NCI-H69 (cell line): ENCODE measurements around the gene FIS1.

Source experiments
- DNase-seq: peaks from one replicate; lab custom pipeline; 2025; lab: John Stamatoyannopoulos, UW

FIS1 gene

DNA sequence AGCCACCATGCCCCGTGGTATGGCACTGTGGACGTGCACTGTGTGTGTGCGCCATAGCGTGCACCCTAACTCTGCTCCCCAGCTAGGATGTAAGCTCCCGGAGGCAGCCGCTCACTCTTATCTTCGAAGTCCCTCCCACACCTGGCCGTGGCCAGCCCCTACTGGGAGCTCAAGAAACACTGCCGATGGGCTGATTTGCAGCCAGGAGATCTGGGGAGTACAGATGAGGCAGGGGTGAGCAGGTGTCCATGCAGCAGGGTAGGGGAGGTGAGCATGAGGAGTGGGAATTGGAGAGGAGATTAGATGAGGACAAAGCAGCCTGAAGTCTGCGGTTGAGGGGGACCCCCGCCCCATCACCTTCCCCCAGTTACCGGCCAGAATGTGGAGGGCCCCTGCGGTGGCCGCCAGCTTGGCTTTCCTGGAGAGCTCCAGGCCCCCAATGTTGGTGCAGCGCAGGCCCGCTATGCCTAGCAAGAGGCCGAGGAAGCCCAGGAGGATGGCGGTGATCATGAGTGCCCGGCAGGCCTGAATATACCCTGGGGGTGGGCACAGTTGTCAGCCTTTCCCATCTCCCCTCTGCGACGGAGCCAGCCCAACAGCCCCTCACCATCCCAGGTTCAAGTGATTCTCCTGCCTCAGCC, 10.9 kb downstream of the FIS1 start:
- no peak for DNase-seq

DNA sequence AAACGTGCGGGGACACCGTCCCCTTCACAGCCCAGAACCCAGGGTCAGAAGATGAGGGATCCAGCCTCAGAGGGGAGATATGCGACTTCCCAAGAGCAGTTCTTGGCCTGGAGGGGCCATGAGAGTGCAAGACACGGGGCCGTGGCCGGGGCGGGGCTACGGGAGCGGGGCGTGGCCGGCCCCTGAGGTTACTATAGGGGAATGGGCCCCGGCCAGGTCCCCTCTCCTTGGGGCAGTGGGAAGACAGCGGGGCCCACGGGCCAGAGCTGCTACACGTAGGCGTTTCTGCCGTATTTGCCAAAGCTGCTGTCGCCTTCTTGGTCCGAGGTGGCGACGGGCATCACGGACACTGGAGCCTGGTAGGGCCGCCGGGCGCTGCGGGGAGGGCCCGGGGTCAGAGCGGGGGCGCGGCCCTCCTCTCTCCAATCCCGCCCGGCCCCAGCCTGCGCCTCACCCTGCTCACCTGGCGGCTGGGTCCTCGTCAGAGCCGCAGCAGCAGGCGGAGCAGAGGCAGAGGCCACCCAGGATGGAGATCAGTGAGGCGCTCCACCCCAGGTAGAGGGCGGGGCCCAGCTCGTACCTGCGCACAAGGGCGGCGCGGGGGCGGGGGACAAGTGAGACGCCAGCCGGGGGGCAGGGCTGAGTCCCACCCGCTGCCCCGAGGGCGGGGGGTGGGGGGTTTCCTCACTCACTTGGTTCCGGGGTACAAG, 12.6 kb downstream of the FIS1 start:
- peak; percentile 80 for DNase-seq

DNA sequence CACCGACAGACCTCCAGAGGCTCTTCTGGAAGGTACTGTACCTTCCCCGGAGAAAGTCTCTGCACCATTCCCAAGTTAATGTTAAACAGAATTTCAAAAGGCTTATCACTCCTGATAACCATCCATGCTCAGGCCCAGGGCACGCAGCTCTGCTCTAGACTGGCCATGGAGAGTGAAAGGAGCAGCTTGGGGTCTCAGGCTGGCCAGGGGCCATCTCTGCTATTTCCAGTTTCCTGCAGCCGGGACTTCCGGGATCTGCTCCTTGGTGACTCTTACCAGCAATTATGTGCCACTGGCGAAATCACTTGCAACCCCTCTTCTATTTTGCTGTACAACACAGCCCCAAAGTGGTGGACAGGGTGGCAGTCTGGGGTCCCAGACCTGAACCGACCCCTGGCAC, 13.2 kb downstream of the FIS1 start:
- DNase-seq, result no peak

DNA sequence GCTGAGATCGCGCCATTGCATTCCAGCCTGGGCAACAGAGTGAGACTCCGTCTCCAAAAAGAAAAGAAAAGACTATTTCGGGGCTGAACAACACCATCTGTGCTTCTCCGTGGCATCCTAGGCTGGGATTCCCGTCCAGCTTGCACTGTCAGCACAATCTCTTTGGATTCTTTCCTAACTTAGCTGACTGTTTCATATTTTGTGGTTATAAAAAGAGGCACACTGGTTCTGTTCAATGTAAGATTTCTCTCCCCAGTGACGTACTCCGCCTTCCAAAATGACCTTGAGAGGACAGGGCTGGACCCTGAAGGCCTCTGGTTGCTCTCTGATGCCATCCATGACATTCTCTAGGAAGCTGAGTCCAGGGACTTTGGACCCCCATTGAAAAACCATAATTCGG, 18.2 kb downstream of the FIS1 start:
- no peak for DNase-seq

DNA sequence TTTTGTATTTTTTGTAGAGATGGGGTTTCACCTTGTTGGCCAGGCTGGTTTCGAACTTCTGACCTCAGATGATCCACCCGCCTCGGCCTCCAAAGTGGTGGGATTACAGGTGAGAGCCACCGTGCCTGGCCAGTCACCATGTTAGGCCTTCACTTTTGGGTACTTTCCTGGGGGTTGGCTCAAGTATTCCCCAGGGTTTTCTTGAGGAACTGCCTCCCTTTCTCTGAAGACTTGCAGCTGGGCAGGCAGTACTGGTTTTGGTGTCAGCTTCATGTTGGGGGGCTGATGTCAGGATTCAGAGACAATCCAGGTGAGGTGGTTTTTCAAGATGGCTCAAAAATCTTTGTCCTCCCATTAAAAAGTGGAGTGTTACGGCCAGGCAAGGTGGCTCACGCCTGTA, 19.2 kb downstream of the FIS1 start:
- no peak for DNase-seq

DNA sequence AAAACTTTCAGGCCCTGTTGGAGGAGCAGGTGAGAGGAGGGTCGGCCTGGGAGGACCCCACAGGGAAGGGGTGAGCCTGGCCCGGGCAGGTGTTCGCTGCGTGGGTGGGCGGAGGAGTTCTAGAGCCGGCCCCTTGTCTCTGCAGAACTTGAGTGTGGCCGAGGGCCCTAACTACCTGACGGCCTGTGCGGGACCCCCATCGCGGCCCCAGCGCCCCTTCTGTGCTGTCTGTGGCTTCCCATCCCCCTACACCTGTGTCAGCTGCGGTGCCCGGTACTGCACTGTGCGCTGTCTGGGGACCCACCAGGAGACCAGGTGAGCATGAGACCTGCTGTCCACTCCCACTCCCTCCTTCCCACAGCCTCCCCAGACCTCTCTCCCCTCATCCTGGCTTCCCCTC, 21.4 kb downstream of the FIS1 start:
- DNase-seq, result no peak

- DNase-seq, result no peak
Observed at GRCh38 chr7:101222275-101222830, 22.5 kb downstream of the FIS1 start.

- no peak for DNase-seq
Observed at GRCh38 chr7:101220295-101220694, 24.6 kb downstream of the FIS1 start.

DNA sequence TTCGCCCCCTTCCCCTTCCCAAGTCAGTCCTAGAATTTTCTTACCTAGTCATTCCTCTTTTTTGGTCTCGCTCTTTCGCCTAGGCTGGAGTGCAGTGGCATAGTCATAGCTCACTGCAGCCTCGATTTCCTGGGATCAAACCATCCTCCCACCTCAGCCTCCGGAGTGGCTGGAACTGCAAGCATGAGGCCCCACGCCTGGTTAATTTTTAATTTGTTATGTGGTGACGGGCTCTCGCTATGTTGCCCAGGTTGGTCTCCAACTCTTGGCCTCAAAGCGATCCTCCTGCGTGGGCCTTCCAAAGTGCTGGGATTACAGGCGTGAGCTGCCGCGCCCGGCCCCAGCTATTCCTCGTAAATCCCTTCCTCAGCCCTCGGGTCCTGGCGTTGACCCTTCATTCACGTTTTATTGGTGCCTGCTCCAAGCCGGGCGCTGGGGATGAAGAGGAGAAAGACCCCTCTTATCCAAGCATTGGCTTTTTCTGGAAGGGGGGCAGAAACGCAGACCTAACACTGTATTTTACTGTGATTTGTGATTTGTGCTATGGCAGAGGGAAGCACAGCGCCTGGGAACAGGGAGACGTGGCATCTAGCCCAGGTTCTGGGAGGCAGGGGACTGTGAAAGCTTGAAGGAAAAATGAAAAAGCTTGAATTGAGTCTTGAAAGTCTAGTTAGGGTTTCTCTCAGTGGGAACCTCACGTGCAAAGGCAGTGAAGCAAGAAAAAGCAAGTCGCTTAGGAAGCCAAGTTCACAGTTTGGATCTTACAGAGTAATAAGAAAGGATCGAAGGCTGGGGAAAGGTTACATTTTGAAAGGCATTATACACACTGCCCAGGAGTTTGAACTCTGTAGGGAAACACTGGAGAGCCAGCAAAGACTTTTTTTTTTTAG, 26.4 kb downstream of the FIS1 start:
- DNase-seq, result peak; percentile 37

DNA sequence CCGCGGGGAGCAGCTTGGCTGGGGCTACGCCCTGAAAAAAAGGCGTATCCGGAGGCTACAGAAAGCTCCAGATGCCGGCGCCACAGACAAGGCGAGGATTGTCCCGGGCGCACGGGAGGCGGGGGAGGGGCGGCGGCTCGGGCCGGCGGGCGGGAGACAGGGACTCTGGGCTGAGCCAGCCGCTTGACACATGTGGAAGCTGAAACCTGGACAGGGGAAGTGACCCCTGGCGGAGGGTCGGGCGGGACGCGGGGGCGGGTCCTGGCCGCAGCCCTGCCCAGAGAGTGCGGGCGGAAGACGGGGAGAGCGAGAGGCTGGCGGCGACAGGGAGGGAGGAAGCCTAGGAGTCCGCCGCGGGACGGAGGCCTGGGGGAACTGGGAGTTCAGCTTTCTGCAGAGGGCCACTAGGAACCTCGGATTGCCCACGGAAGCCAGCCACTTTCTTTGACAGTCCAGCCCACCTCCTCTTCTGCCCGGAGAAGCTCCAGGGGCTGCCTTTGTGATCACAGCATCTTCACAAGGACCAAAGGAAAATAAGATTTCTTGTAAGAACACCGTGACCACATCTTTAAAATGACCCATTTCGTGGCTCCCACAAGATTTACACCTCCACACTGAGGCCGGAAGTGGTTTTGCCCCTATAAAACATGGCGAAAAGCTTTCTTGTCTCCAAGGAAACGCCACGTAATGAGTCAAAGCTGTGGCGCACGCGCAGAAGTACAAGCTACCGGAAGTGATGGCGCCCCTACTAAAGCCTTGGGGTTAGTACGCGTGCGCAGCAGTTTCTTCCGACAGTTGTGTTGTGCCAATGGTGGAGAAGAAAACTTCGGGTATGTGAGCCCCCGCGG, 27.3 kb downstream of the FIS1 start, which contains the start of the genes PLOD3 and ZNHIT1:
PLOD3 (minus strand) TSS at position 194 of the 848 bp plus-strand sequence. CDS start 307 bp downstream, outside the sequence.
ZNHIT1 (plus strand) TSS at position 778 of the 848 bp plus-strand sequence; CDS start at position 809, 31 bp downstream.
- DNase-seq, result peak; percentile 99

DNA sequence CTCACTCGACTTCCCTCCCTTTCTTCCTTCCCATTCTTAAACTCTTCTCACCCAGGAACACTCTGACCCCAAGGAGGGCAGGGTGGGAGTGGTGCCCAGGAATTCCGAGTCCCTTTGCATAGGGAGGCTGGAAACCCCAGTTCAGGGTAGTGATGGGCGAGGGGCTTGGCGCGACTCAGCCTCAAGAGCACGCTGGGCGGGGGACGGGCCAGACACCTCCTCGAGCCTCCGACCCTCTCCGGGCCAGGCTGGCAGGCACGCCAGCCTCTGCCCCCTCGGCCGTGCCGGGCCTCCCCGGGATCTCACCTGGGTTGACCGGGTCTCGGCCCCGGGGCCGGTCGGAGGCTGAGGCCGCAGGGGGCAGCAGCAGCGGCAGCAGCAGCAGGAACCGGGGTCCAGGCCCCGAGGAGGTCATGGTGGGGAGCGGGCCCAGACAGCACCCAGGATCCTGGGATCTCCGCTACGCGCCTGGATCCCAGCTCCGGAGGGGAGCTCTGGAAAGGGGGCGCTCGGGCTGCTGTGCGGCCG, 28.0 kb downstream of the FIS1 start:
- DNase-seq, result no peak

DNA sequence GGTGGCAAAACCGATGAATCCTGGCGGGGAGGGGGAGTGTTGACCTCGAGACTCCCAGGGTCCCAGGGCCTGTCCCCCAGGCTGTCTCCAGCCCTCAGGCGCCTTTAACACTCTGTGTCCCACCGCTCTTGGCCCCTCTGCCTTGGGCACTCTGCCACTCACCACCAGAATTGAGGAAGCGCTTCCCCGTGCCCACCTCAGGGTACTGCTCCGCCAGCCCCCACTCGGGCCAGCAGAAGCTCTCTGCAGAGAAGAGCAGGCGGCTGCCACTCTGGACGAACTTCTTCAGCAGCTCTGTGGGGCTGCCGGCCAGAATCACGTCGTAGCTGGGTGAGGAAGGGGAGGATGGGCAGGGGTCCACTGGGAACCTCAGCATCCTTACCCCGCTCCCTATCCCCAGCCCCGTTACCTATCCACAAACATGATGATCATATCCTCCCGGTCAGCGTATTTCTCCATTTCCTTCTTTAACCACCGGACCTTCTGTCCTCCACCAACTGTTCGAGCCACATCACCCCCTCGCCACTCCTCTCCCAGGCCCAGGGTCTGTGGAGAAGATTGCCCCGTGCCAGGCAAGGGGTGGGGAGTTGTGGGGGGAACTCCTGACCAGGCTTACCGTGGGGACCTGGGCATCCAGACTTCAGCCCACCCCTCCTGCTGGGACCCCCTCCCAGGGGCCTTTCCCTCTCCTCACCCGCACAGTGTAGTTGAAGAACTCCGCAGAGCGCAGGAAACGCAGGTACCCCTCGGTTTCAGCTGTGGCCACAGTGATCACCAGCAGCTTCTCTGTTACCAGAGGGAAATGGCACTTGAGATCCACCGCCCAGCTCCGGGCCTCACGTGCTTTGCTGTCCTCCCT, 28.7 kb downstream of the FIS1 start:
- DNase-seq, result no peak

GRCh38 chr7:101212014-101212413, 32.9 kb downstream of the FIS1 start:
- DNase-seq, result no peak

DNA sequence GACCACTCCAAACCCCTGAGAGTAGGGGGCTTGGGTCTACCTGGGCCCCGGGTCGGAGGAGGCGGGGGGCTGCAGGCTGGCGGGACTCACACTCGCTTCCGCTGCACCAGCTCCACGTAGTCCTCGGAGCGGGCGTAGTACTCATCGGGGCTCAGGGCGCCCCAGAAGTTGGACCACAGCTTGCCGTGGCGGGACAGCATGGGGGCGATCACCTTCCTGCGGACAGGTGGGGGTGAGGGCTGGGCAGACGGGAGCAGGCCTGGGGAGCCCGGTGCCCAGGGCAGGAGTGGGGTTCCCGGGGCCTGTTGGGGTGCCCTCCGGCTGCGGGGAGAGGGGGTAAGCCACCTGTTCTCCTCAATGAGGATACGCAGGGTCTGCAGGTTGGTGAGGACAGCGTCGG, 33.4 kb downstream of the FIS1 start:
- no peak for DNase-seq

DNA sequence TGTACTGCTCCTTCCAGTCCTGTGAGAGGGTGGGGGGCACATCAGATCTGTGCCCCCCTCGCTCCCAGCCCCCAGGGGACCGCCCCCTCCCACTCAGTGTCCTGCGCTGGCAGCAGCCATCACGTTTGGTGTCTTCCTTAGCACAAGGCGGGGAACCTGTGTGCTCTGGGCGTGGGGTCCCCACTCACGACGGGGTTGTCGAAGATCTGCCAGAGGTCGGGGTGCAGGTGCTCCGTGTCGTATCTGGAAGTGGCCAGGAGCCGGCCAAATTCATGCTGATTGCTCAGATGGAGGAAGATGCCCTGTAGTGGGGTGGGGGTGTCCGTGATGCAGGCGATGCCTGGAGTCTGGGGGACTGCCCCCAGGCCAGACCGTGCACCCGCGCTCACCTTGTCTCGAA, 34.7 kb downstream of the FIS1 start:
- DNase-seq, result no peak

DNA sequence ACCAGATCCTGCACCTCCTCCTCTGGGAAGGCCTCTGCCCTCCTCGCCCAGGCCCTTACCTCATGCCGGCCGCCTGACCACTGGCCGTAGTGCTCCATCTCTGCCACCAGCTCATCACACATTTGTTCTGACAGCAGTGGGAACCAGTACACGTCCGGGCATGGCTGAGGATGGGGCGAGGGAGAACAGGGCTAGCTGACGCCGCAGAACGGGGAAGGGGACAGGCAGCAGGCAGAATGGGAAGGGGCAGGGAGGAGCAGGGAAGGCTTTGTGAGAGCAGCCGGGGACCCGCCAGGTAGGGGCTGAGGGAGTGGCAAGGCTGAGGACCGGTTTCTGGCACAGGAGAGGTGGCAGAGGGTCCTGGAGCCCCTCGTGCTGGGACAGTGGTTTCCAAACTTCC, 36.1 kb downstream of the FIS1 start:
- DNase-seq, result no peak

GRCh38 chr7:101207459-101207858, 37.4 kb downstream of the FIS1 start:
- no peak for DNase-seq

- no peak for DNase-seq
Observed at GRCh38 chr7:101206665-101207042, 38.2 kb downstream of the FIS1 start.

DNA sequence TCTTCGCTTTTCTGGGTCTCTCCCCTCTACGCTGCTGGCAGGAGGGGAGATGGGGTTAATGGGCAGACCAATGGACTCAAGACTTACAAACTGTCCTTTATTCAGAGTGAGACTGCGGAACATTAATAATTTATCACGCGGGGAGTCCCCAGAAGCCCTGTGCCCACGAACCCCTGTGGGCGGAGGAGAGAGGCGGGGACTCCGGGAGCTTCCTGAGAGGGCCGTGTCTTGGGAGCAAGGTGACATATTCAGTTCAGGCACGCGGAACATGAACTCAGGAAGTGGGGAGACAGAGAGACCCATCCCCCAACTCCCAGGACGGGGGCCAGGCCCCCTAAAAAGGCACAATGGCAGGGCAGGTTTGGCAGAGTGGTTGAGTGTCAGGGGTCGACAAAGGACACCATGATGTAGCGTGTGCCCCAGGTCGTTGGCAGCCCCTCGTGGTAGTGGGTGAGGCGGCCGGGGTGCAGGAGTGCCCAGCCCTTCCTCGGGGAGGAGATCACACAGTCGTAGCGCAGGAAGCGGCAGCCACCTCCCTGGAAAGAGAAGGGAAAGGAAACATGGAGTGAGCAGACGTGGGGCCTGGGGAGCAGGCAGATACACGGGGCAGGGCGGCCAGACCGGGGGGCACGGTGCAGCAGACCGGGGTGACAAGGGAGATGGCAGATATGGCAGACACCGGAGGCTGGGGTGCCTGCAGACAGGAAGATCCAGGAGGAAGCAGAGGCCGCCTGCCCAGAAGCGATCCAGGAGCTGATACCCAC, 38.8 kb downstream of the FIS1 start:
- no peak for DNase-seq
